ENCODE measurements around the gene SYCE1L. TPM values are rescaled to one million over a fixed set of nuclear protein-coding genes. Genes with fewer than 3 reads are reported as not detected.
"Not testable (repeated sequence)": the region's sequence is repeated elsewhere in the genome, so short reads cannot be mapped to it uniquely, and the experiment has no call there.

The SYCE1L gene
- total RNA-seq, 1 donor, result not detected

GRCh38 chr16:77169650-77170236 is 29.5 kb upstream of the SYCE1L start:
- H3K4me3 ChIP-seq (ENCODE audit: low read depth, low read length), result no peak overlapping the region
- DNase-seq (ENCODE audit: low read depth), result peak; percentile 33
- TF ChIP-seq CTCF (IDR thresholded peaks at IDR 0.05; ENCODE audit: insufficient read depth, low read depth, low read length), result peak; percentile 78

- no peak for DNase-seq (ENCODE audit: low read depth)
- TF ChIP-seq CTCF (IDR thresholded peaks at IDR 0.05; ENCODE audit: insufficient read depth, low read depth, low read length), result no peak
Measured at GRCh38 chr16:77170805-77171204, 28.4 kb upstream of the SYCE1L start.

DNA sequence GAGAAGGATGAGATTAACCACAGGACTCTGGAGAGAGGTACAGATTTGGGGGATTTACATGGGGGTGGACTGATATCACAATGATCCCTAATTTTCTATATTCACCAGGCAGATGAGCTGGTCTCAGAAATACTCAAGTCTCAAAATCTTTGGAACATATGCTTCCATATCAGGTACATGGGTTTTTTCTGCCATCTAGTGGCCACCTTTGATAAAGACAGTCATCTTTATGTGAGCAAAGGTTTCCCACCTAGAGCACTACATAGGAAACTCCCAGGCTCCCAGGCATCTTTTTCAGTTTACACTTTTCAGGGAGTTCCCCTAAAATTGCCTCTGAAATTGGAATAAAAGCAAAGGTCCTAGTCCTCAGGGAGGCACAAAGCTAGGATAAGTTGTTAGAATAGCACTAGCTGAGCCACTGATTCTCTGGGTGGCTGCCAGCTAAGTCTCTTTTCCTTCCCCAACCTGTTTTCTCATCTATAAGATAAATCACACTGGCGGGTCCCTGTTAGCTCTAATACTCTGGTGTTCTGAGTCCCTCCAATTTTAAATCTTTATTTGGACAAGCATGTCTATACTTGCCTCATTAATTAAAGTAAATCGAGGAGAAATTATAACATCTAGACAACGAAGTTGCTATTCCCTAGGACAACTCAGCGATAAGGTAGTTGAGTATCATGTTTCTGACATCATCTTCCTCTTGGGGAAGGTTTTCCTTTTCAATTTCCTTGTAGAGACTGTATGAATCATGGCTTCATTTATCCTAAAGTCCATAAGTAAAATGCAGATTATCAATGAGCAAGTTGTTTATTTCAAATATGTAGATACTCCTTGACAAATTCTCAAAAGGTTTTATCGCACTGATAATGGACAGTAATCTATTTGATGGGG is 27.2 kb upstream of the SYCE1L start:
- H3K4me3 ChIP-seq (ENCODE audit: low read depth, low read length), result no peak overlapping the region
- TF ChIP-seq CTCF (IDR thresholded peaks at IDR 0.05; ENCODE audit: insufficient read depth, low read depth, low read length), result peak; percentile 78
- DNase-seq (ENCODE audit: low read depth), result peak; percentile 63

More at GRCh38 chr16:77170805-77171204, 28.4 kb upstream of the SYCE1L start:
- H3K4me3 ChIP-seq (ENCODE audit: low read depth, low read length), result no peak overlapping the region

DNA sequence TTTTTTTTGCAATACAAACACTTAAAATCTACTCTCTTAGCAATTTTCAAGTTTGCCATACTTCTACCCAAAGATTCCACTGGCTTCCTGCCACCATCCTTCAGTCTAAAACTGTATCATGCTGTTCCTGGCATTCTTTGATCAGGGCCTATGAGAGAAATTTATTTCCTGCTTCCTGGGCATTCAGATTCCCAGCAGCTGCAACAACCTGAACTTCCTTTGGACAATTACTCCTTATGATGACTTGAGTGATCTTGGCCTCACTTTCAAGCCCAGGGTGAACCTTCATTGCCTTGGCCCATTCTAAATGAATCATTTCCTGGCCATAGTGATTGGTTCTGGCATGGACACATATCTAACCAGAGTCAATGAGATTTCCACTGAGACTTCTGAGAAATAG is 26.3 kb upstream of the SYCE1L start:
- no peak for DNase-seq (ENCODE audit: low read depth)
- no peak overlapping the region for H3K4me3 ChIP-seq (ENCODE audit: low read depth, low read length)
- no peak for TF ChIP-seq CTCF (IDR thresholded peaks at IDR 0.05; ENCODE audit: insufficient read depth, low read depth, low read length)

DNA sequence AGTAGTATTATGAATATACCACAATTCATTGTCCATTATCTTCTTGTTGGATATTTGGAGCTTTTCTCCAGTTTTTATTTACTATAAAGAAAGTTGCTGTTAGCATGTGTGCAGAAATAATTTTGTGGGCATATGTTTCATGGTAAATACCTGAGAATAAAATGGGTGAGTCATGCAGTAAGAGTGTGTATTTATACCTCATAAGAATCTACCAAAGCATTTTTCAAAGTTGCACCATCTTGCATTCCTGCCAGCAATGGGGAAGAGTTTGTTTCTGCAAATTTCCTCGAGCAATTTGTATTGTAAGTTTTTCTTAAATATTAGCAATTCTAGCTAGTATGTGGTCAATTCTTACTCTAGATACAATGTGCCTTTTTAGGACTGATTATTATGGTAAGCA is 16.1 kb upstream of the SYCE1L start:
- DNase-seq (ENCODE audit: low read depth), result no peak
- TF ChIP-seq CTCF (IDR thresholded peaks at IDR 0.05; ENCODE audit: insufficient read depth, low read depth, low read length), result no peak

DNA sequence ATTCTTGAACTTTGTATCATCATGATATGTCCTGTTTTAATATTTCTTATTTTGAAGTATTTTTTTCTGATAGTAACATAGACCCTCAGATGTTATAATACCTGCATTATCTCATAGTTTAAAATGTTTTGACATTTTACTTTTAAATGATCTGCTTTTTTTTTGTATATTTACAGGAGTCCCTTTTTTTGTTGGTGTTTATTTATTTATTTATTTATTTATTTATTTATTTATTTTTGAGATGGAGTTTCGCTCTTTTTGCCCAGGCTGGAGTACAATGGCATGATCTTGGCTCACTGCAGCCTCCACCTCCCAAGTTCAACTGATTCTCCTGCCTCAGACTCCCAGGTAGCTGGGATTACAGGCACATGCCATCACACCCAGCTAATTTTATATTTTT is 12.9 kb upstream of the SYCE1L start:
- H3K4me3 ChIP-seq (ENCODE audit: low read depth, low read length); DNase-seq (ENCODE audit: low read depth): not testable (repeated sequence)

More for the DNA sequence above, 16.1 kb upstream of the SYCE1L start:
- H3K4me3 ChIP-seq (ENCODE audit: low read depth, low read length), result no peak overlapping the region

DNA sequence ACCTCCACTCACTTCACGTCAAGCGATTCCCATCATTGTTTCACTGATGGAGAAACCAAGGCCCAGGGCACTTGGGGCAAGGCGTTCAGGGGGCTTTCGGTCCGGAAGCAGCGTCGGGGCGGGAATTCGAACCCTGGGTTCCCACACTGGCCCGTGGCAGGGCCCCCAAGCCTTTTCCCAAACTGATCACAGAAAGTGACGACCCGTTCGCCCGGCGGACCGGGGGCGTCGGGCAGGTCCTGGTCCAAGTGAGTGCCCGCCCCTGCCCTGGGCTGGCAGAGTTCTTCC is 9.1 kb upstream of the SYCE1L start:
- peak overlapping the region; percentile 96 for H3K4me3 ChIP-seq (ENCODE audit: low read depth, low read length)
- DNase-seq (ENCODE audit: low read depth), result no peak
- no peak for TF ChIP-seq CTCF (IDR thresholded peaks at IDR 0.05; ENCODE audit: insufficient read depth, low read depth, low read length)

Data from fibroblast of villous mesenchyme (primary cell).